GM21825 (cell line): ENCODE results near the gene OR6S1.
"Not testable (repeated sequence)": the region's sequence is repeated elsewhere in the genome, so short reads cannot be mapped to it uniquely, and the experiment has no call there.

Experiments used
- ATAC-seq: cut with Tn5 transposase; IDR thresholded peaks from one replicate; pipeline ENCODE4 v1.9.1; 2021; ENCODE audit warnings: mild to moderate bottlenecking, moderate library complexity; ENCODE audit not compliant: unreplicated experiment

The OR6S1 gene

GRCh38 chr14:20631880-20632389, 9.6 kb downstream of the OR6S1 start:
- no peak for ATAC-seq

- ATAC-seq = no peak
Observed at GRCh38 chr14:20631023-20631879, 10.2 kb downstream of the OR6S1 start.

DNA sequence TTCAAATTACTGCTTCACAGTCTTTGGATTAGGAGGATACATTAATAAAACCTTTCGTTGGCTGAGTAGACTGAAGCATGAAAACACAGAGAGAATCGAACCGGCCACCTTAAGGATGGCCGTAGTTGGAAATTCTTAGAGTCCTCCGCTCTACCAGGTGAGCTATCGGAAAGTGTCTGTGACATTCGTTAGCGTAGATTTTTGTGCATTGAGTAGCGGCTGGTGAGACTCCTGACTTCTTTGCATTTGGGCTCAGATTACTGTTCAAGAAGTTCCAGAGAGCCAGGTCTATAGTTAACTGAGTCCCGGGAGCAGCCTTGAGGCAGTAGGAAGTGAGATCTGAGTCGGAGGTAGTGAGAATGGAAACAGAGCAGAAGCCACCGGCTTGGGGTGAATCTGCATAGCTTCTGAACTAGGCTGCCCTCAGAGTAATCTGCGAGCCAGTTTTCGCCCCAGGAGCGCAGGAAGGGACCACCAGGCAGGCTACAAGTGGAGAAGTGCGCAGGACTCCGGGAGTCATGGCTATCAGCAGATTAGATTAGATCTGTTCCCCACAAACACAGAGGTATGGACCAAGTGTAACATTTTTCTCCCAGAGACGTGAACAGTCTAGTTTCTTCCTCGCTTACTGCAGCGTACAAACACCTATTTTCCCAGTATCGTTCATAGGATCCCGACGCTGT, 11.0 kb downstream of the OR6S1 start:
- no peak for ATAC-seq

DNA sequence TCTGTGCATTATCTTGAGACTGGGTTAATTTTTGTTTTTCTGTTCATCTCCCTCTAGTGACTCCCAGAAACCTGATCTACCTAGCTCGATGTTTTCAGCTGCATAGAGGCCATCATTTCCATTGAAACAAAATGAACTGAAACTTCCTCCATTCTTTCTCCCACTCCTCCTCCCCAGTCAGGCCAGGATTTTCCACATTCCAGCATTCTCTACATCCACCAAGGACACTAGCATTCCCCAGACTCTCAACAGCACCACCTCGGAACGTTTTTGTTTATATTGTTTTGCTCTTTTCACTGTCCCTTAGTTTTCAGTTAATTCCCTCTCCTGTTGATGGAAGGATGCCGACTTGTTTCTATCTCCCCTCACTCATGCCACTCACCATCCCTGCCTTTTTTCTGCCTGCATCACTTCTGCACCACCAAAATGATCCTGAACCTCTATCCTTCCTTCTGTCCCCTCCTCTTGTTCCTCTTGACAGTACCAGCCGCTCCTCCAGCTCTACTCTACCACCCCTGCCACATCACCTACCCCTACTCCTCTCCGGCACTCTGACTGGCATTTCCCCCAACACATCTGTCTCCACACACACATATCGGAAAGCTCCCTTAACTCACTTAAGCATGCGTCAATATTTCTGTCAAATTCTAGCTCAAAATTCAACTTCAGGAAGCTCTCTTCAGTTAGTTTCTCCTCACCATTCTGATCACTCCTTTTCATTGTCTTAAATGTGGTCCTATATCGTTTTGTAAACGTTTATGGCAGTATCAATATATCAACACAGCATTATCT, 13.2 kb downstream of the OR6S1 start:
- no peak for ATAC-seq

DNA sequence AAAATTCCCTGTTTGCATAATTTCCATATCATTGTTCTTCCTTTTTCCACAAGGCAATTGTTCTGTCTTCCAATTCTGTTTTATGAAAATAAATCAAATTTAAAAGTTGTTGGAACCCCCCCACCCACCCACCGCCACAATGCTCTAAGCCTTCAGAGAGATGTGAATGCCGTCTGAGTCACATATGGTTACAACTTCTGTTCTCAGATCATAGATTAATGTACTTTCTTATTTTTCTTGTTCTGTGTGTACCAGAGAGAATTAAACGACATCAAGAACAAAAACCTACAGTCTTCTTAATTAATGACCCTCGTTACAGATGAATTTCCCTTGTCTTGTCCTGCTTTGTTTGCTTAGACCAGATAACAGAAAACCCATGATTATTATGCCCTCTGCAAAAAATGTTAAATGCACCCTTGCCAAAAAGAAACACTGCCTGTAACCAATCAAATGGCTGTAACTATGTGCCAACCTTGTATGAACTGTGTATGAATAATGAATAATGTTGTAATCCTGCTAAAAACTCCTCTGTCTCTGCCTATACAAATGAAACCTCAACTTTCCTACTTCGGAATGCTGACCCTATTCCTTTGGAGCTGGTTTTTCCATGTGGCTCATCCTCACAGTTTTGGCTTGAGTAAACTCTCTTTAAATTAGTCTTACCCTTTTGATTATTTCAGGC, 14.0 kb downstream of the OR6S1 start:
- no peak for ATAC-seq

DNA sequence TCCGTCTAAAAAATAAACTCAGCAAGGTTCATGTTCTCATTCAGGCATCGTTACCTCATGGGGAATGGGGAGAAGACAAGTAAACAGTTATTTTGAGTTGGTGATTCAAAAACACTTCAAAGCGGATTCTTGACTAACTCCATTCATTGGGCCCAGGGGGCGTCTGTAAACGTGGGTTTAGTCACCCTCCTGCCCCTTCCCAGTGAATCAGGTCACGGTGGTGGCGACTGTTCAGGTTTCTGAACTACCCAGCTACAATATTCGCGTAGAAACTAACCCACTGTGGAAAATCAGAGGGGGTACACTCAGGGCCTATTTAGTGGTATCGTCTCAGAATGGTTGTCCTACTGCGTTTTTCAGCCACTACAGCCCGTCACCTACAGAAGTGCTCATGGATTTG, 15.2 kb downstream of the OR6S1 start:
- ATAC-seq = no peak

DNA sequence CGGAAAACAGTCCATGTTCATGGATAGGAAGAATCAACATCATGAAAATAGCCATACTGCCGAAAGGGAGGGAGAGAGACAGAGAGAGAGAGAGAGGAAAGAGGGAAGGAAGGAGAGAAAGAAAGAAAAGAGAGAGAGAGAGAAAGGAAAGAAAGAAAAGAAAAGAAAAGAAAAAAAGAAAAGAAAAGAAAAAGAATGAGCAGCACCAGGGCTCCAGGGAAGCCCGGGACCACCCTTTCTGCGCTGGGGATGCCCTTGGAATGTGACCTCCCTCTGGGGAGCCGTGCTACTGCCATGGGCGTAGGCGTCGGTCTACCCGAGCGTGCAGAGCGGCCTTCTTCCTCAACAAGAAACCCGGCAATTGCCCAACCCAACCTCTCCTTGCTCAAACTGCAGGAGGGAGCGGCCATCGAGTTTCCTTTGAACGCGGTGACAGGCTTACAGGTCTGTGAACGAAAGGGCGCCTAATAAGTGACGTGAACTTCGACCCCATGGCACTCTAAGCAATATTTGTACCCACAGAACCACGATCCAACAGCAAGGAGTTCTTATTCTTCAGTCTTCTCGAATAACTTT, 16.9 kb downstream of the OR6S1 start:
- ATAC-seq = no peak

DNA sequence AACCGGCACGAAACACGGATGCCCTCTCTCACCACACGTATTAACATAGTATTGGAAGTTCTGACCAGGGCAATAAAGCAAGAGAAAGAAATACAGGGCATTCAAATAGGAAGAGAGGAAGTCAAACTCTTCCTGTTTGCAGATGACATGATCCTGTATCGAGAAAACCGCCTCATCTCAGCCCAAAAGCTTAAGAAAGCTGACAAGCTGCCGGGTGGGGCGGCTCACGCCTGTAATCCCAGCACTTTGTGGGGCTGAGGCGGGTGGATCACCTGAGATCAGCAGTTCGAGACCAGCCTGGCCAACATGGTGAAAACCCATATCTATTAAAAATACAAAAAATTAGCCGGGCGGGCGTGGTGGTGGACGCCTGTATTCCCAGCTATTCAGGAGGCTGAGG, 17.7 kb downstream of the OR6S1 start:
- no peak for ATAC-seq

DNA sequence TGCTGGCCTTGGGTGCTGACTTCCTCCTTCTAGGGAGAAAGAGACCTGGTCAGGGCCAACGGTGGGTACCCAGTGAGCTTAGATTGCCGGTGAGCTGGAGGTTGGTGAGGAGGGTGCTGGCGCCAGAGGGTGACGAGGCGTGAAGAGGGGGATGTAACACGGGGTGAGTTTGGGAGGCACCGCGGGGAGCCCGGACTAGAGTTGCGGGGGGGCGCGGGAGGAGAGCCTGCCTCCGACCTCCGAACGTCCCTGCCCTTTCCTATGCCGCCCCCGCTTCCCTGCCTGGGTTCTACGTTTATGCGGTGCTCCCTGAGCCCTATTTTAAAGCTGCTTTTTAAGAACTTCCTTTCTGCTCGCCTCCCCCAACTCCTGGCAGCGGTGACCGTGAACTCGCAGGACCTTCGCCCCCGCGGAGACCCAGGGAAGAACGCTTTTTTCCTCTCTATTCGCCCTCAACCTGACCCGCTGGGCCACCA, 18.6 kb downstream of the OR6S1 start:
- ATAC-seq = no peak

DNA sequence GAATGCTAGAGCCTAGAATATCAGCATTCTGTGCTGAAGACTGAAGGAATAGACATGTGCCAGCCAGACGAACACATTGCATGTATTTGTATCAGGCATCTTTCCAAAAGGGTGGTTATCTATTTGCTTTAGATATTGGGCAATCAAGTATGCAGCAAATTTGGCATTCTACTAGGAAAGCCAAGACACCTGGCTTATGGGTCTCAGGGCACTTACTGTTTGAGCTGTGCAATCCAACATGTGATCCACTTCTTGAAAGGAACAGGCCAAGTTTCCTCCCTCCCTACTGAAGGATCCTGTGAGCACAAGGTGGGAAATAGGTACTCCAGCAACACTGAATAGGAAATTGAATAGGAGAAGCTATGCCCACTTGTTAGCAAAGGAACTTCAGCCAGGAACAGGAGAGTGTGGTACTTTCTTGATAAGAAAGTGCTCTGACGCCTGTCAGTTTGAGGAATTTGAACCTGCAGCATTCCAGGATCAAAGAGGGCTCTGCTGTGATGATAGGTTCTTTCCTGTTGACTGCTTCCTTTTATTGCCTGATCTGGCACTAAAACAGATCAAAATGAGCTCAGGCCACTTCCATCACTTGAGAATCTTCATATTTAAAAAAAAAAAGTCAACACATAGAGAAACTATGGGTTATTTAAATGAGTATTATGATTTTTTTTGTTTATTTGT, 20.6 kb downstream of the OR6S1 start:
- ATAC-seq = no peak

GRCh38 chr14:20619688-20620087, 21.8 kb downstream of the OR6S1 start:
- not testable (repeated sequence) for ATAC-seq

DNA sequence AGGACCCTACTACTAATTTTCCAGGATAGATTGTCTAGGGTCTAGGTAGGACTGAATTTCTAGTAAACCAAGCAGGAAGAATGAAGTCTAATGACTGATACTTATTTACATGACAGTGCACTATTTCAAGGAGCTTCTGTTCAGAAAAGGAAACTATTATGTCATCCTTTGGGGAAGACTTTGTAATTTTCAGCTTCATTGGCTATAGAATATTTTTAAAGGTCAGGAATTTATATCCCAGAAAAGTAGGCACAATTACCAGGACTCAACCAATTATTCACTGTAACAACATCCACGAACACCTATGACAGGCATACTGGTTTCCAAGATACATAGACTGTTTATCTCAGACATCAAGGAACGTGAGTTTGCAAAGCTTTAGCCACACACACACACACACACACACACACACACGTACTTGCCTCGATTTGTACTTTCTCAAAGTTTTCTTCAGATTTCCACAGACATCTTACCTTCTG, 23.2 kb downstream of the OR6S1 start:
- no peak for ATAC-seq

DNA sequence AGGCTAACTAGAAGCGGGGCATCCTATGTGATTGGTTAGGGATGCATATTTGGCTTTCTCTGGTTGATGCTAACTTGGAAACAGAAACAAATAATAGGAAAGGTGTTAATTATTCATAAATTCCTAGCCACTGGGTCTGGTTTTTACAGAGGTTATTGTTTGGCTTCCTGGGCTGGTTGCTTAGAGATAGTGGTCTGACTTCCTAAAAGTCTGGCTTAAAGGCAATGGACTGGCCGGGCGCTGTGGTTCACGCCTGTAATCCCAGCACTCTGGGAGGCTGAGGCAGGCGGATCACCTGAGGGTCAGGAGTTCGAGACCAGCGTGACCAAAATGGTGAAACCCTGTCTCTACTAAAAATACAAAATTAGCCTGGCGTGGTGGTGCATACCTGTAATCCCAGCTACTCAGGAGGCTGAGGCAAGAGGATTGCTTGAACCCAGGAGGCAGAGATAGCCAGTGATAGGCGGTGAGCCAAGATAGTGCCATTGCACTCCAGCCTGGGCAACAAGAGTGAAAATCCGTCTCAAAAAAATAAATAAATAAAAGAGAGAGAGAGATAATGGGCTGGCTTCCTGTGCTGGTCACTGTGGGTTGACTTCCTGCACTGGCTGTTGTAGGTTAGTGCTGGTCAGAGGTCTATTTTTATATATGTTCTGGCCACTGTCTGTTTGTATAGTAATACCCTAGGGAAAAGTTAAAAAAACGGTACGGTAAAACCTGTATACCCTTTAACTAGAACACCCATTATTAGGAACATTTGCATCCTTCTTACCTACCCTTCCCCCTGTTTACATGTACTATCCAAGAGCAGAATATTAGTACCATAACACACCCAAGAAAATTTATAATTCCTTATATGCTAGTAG, 24.1 kb downstream of the OR6S1 start:
- peak; percentile 30 for ATAC-seq

- ATAC-seq = no peak
Observed at GRCh38 chr14:20615996-20616395, 25.5 kb downstream of the OR6S1 start.

GRCh38 chr14:20614038-20614840, 27.3 kb downstream of the OR6S1 start:
- no peak for ATAC-seq

DNA sequence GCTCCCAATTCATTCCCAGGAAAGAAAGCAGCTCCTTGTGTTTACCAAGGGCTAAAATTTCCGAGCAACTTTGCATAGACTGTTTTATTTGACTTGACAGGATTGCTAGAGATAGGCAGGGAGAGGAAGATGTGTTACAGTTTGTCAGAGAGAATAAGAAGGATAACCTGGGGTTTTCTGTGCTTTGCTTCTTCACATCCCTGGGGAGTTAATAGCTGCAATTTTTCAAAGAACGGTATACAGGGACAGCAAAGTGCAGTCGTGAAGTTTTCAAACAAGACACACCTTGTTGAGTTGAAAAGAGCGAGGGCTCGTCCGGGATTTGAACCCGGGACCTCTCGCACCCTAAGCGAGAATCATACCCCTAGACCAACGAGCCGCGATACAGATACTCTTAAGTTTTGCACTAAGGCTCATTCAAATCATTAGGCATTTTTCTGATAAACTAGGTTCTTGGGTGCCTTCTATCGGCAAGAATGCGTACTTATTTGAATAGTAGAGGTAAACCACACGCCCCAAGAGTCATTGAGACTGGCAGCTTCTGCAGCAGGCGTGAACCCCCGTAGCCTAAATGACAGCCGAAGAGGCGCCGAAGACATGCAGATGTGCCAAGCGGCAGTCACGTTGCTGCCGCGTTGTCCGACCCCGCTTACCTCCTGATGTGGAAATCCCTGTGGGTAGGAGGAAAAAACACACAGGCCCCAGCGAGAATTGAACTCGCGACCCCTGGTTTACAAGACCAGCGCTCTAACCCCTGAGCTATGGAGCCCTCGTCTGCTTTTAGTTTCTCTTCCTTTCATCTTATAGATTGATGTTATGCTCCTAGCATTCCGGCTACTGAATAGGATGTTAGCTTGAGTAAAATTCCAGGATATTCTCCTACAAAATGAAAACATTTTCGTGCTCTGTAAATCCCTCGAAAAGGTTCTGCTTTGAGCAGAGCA, 28.1 kb downstream of the OR6S1 start:
- ATAC-seq = peak; percentile 49

GRCh38 chr14:20612403-20612802, 29.1 kb downstream of the OR6S1 start:
- no peak for ATAC-seq
